PC-9 (cell line): ENCODE results near the gene CNNM2. TPM values are rescaled to one million over a fixed set of nuclear protein-coding genes. Genes with fewer than 3 reads are reported as not detected.

Experiments
- BruUV-seq: library from RNA; stranded (reverse); fragments of 400-500 nt; replicated peaks from 2 replicates; lab custom pipeline; 2021; lab: Mats Ljungman, UMichigan
- CTCF ChIA-PET: fragments of 300-600 bp; sonication (Branson Sonifier 250); formaldehyde crosslinking; loops from one replicate; lab custom pipeline; 2022; ENCODE audit warnings: antibody characterized with exemption; lab: Charles Lee
- POLR2A ChIA-PET: fragments of 300-600 bp; sonication (Branson Sonifier 250); formaldehyde crosslinking; loops from one replicate; lab custom pipeline; 2022; ENCODE audit warnings: antibody characterized with exemption; ENCODE audit not compliant: unreplicated experiment; lab: Charles Lee
- DNase-seq, 2 experiments: peaks; one replicate each; pipeline versions ENCODE4 v3.0.0 to v3.0.0-alpha.2; 2015 to 2022; ENCODE audit warnings: mixed read lengths in 1 of 2
- H2AFZ ChIP-seq: fragments of 200-600 bp; sonication (generic); 2 replicates; pipeline ENCODE4 v1.8.1; 2017; ENCODE audit warnings: antibody characterized with exemption
- H3F3A ChIP-seq: fragments of 200-600 bp; sonication (generic); 2 replicates; pipeline ENCODE4 v1.8.1; 2017; ENCODE audit warnings: antibody characterized with exemption, mild to moderate bottlenecking, low read depth; ENCODE audit not compliant: insufficient read depth
- H3K27ac ChIP-seq: fragments of 200-600 bp; sonication (generic); 2 replicates; pipeline ENCODE4 v1.6.1; 2016; ENCODE audit warnings: mixed run types
- H3K27me3 ChIP-seq: fragments of 200-600 bp; sonication (generic); 2 replicates; pipeline ENCODE4 v1.6.1; 2016; ENCODE audit warnings: low read depth, mixed run types; ENCODE audit not compliant: insufficient read depth
- H3K36me3 ChIP-seq: fragments of 200-600 bp; sonication (generic); 2 replicates; pipeline ENCODE4 v1.6.1; 2016; ENCODE audit warnings: low read depth, mixed run types
- H3K4me1 ChIP-seq: fragments of 200-600 bp; sonication (generic); replicated peaks from 2 replicates; pipeline ENCODE4 v1.6.1; 2016; ENCODE audit warnings: mixed run types; ENCODE audit not compliant: insufficient read depth
- H3K4me2 ChIP-seq: fragments of 200-600 bp; sonication (generic); 2 replicates; pipeline ENCODE4 v1.6.1; 2017; ENCODE audit warnings: mixed run types
- H3K4me3 ChIP-seq: fragments of 200-600 bp; sonication (generic); 2 replicates; pipeline ENCODE4 v1.6.1; 2016; ENCODE audit warnings: mixed run types
- H3K79me2 ChIP-seq: fragments of 200-600 bp; sonication (generic); 2 replicates; pipeline ENCODE4 v1.6.1; 2017; ENCODE audit warnings: low read depth, mixed run types
- H3K9me2 ChIP-seq: fragments of 200-600 bp; sonication (generic); 2 replicates; pipeline ENCODE4 v1.8.1; 2017; ENCODE audit warnings: mild to moderate bottlenecking; ENCODE audit not compliant: insufficient read depth
- H3K9me3 ChIP-seq: fragments of 200-600 bp; sonication (generic); 2 replicates; pipeline ENCODE4 v1.8.1; 2016; ENCODE audit warnings: low read depth; ENCODE audit not compliant: insufficient read depth
- H4K20me1 ChIP-seq: fragments of 200-600 bp; sonication (generic); 2 replicates; pipeline ENCODE4 v1.8.1; 2017; ENCODE audit not compliant: insufficient read depth
- CTCF ChIP-seq: fragments of 200-600 bp; sonication (generic); conservative IDR thresholded peaks from 2 replicates; pipeline ENCODE4 v1.6.1; 2017; ENCODE audit warnings: mixed run types, antibody characterized with exemption, mild to moderate bottlenecking, moderate library complexity
- EZH2 ChIP-seq: fragments of 200-600 bp; sonication (generic); IDR thresholded peaks from 2 replicates; pipeline ENCODE4 v1.8.0; 2017; ENCODE audit warnings: antibody characterized with exemption, low read depth
- intact Hi-C: fragments of 100-400 bp; cut with micrococcal nuclease; formaldehyde crosslinking; loops from one replicate; pipeline ENCODE4 v1.10.0; 2022; ENCODE audit not compliant: unreplicated experiment
- total RNA-seq: library from RNA; stranded (reverse); gene quantifications from 2 replicates; pipeline ENCODE4 v1.2.3, GENCODE V29; 2021

The CNNM2 gene
- total RNA-seq, 1 experiment from 2014 or later: 8.8 TPM

DNA sequence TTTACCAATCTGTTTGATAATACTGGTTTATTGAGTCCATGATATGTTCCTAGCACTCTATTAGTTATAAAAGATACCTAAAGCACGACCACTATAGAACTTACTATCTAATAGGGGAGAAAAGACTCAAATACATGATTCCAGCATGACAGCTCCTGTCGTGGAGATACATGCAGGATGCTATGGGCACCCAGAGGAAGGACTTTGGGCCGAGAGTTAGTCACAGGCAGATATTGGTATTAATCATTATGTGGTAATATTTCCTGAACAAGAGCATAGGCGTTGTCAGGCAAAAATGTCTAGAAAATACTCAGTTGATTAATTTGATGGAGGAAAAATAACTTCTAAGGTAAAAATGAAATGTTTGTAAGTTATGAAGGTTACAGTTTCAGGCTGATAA lies 31.8 kb downstream of the CNNM2 start:
- ChIA-PET POLR2A (no interaction called here), CTCF (no interaction called here)
- Histone ChIP-seq H3K79me2 (no peaks in the 10 kb centered on the region), H3K4me1 (no peaks in the 10 kb centered on the region), H2AFZ (no peak overlapping the region), H4K20me1 (no peaks in the 10 kb centered on the region), H3K4me2 (no peak overlapping the region), H3K4me3 (no peak overlapping the region), H3K9me2 (no peaks in the 10 kb centered on the region), H3K36me3 (no peaks in the 10 kb centered on the region), H3K27ac (no peak overlapping the region), H3K27me3 (no peaks in the 10 kb centered on the region), H3F3A (no peaks in the 10 kb centered on the region), H3K9me3 (no peaks in the 10 kb centered on the region)
- DNase-seq: no peak
- BruUV-seq: no TSS peak
- intact Hi-C loops: no loop called here
- TF ChIP-seq EZH2: no peak
- no peak for TF ChIP-seq CTCF

DNA sequence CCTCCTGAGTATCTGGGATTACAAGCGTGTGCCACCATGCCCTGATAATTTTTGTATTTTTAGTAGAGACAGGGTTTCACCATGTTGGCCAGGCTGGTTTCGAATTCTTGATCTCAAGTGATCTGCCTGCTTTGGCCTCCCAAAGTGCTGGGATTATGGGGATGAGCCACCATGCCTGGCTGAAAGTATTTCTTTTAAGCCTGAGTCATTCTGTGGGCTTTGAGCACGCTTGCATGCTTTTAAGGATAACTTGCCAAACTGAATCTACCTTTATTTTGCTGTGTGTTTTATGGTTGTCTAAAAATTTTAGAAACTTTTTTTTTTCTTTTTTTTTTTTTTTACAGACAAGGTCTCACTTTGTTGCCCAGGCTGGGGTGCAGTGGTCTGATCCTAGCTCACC lies 33.2 kb downstream of the CNNM2 start:
- no peak overlapping the region for H2AFZ ChIP-seq
- intact Hi-C loops: no loop called here
- H3K79me2 ChIP-seq: no peaks in the 10 kb centered on the region
- no peaks in the 10 kb centered on the region for H3F3A ChIP-seq
- H3K36me3 ChIP-seq: no peaks in the 10 kb centered on the region
- no peaks in the 10 kb centered on the region for H3K4me1 ChIP-seq
- ChIA-PET POLR2A (no interaction called here), CTCF (no interaction called here)
- no peaks in the 10 kb centered on the region for H3K9me3 ChIP-seq
- no peak overlapping the region for H3K27ac ChIP-seq
- H3K27me3 ChIP-seq: no peaks in the 10 kb centered on the region
- no TSS peak for BruUV-seq
- no peaks in the 10 kb centered on the region for H3K9me2 ChIP-seq
- no peaks in the 10 kb centered on the region for H4K20me1 ChIP-seq
- H3K4me2 ChIP-seq: no peak overlapping the region
- no peak overlapping the region for H3K4me3 ChIP-seq
- TF ChIP-seq CTCF (no peak), EZH2 (no peak)
- no peak for DNase-seq

- H3K79me2 ChIP-seq: no peaks in the 10 kb centered on the region
- H3K36me3 ChIP-seq: no peaks in the 10 kb centered on the region
- no peaks in the 10 kb centered on the region for H3K4me1 ChIP-seq
- no peak for DNase-seq
- no peaks in the 10 kb centered on the region for H3K27me3 ChIP-seq
- no peak overlapping the region for H3K4me2 ChIP-seq
- intact Hi-C loops: no loop called here
- H3K27ac ChIP-seq: no peak overlapping the region
- H3K4me3 ChIP-seq: no peak overlapping the region
- ChIA-PET POLR2A (no interaction called here), CTCF (no interaction called here)
- H3K9me2 ChIP-seq: no peaks in the 10 kb centered on the region
- H2AFZ ChIP-seq: no peak overlapping the region
- no peak for TF ChIP-seq EZH2
- TF ChIP-seq CTCF: no peak
- no TSS peak for BruUV-seq
- no peaks in the 10 kb centered on the region for H4K20me1 ChIP-seq
- H3K9me3 ChIP-seq: no peaks in the 10 kb centered on the region
- no peaks in the 10 kb centered on the region for H3F3A ChIP-seq
Measured at GRCh38 chr10:102959360-102959759, 41.3 kb downstream of the CNNM2 start.
